ENCODE data around the gene SEC14L6.
"Not testable (repeated sequence)": the region's sequence is repeated elsewhere in the genome, so short reads cannot be mapped to it uniquely, and the experiment has no call there.

The SEC14L6 gene

GRCh38 chr22:30546616-30547015 is at the start of gene SEC14L6:
Gene SEC14L6 (minus strand): TSS chr22:30546741. CDS start chr22:30546682, 59 bp downstream.
- no peak for FAIRE-seq
- no peak for DNase-seq (ENCODE audit: low spot score)

GRCh38 chr22:30596199-30596598 is 49.7 kb upstream of the SEC14L6 start:
- no peak for DNase-seq (ENCODE audit: low spot score)
- FAIRE-seq: no peak

GRCh38 chr22:30592360-30592713 is 45.8 kb upstream of the SEC14L6 start:
- not testable (repeated sequence) for FAIRE-seq; DNase-seq (ENCODE audit: low spot score)

- peak; percentile 99 for FAIRE-seq
- peak; percentile 99 for DNase-seq (ENCODE audit: low spot score)
Measured at GRCh38 chr22:30591588-30592359, 45.2 kb upstream of the SEC14L6 start, which contains the start of gene PES1. Gene PES1 (minus strand): TSS chr22:30591910. CDS start chr22:30591833, 77 bp downstream.

- DNase-seq (ENCODE audit: low spot score): no peak
- FAIRE-seq: peak; percentile 32
Measured at GRCh38 chr22:30591191-30591587, 44.6 kb upstream of the SEC14L6 start.

- DNase-seq (ENCODE audit: low spot score) (no peak), FAIRE-seq (no peak)
Measured at GRCh38 chr22:30586414-30586813, 39.9 kb upstream of the SEC14L6 start.

GRCh38 chr22:30584441-30584840 is 37.9 kb upstream of the SEC14L6 start:
- FAIRE-seq (no peak), DNase-seq (ENCODE audit: low spot score) (no peak)

GRCh38 chr22:30582788-30583545 is 36.4 kb upstream of the SEC14L6 start:
- no peak for DNase-seq (ENCODE audit: low spot score)
- no peak for FAIRE-seq

- no peak for FAIRE-seq
Measured at GRCh38 chr22:30582051-30582450, 35.5 kb upstream of the SEC14L6 start.

GRCh38 chr22:30580896-30581295 is 34.4 kb upstream of the SEC14L6 start:
- FAIRE-seq: no peak
- DNase-seq (ENCODE audit: low spot score): no peak

More at GRCh38 chr22:30582051-30582450, 35.5 kb upstream of the SEC14L6 start:
- DNase-seq (ENCODE audit: low spot score): no peak

GRCh38 chr22:30578481-30578880 is 31.9 kb upstream of the SEC14L6 start:
- DNase-seq (ENCODE audit: low spot score): no peak
- no peak for FAIRE-seq

- no peak for DNase-seq (ENCODE audit: low spot score)
- no peak for FAIRE-seq
Measured at GRCh38 chr22:30575859-30576258, 29.3 kb upstream of the SEC14L6 start.

GRCh38 chr22:30574997-30575671 is 28.6 kb upstream of the SEC14L6 start:
- DNase-seq (ENCODE audit: low spot score): no peak
- no peak for FAIRE-seq

GRCh38 chr22:30574095-30574981 is 27.8 kb upstream of the SEC14L6 start, which contains the start of gene GAL3ST1:
Gene GAL3ST1 (minus strand): TSS chr22:30574665. CDS start chr22:30557392, 17,273 bp downstream.
- no peak for DNase-seq (ENCODE audit: low spot score)
- FAIRE-seq: no peak

GRCh38 chr22:30573594-30574094 is 27.1 kb upstream of the SEC14L6 start:
- DNase-seq (ENCODE audit: low spot score): no peak
- peak; percentile 65 for FAIRE-seq

GRCh38 chr22:30572840-30573593 is 26.5 kb upstream of the SEC14L6 start:
- DNase-seq (ENCODE audit: low spot score) (no peak), FAIRE-seq (no peak)

GRCh38 chr22:30572210-30572609 is 25.7 kb upstream of the SEC14L6 start:
- FAIRE-seq: no peak
- DNase-seq (ENCODE audit: low spot score): no peak

- FAIRE-seq (no peak), DNase-seq (ENCODE audit: low spot score) (no peak)
Measured at GRCh38 chr22:30569674-30570202, 23.2 kb upstream of the SEC14L6 start.

GRCh38 chr22:30568137-30568805 is 21.7 kb upstream of the SEC14L6 start:
- FAIRE-seq (no peak), DNase-seq (ENCODE audit: low spot score) (no peak)

All from urothelium cell line (cell line).